GM12878 (cell line): ENCODE measurements around the gene ACTN3. TPM values are rescaled to one million over a fixed set of nuclear protein-coding genes. Genes with fewer than 3 reads are reported as not detected.

Experiments
- BCL11A ChIP-seq: IDR thresholded peaks from 2 replicates; pipeline ENCODE4 v1.6.1; 2011; ENCODE audit warnings: low read depth, low read length
- BHLHE40 ChIP-seq, 2 experiments: fragments of 450-650 bp in 1 of 2; IDR thresholded peaks; 2 replicates each; pipeline ENCODE4 v1.6.1; 2011 to 2017; ENCODE audit warnings: low read depth in 2 of 2, borderline replicate concordance in 1 of 2, improper control_type of control experiment in 1 of 2, low read length in 1 of 2, mild to moderate bottlenecking in 1 of 2
- CBX3 ChIP-seq: fragments of 200-600 bp; sonication (generic); IDR thresholded peaks from 2 replicates; pipeline ENCODE4 v1.6.1; 2016; ENCODE audit warnings: low read depth, borderline replicate concordance
- IKZF2 ChIP-seq, 2 experiments: fragments of 450-650 bp; IDR thresholded peaks; 2 replicates each; pipeline ENCODE4 v1.6.1; 2017; ENCODE audit warnings: mild to moderate bottlenecking in 2 of 2, moderate library complexity in 2 of 2
- JUND ChIP-seq: IDR thresholded peaks from 2 replicates; pipeline ENCODE4 v1.6.1; 2012; ENCODE audit warnings: low read depth, mild to moderate bottlenecking, low read length, improper control_type of control experiment, moderate library complexity
- NFXL1 ChIP-seq: fragments of 450-650 bp; IDR thresholded peaks from 2 replicates; pipeline ENCODE4 v1.6.1; 2017; ENCODE audit warnings: antibody characterized with exemption, mild to moderate bottlenecking, borderline replicate concordance
- NFYB ChIP-seq: IDR thresholded peaks from 2 replicates; pipeline ENCODE4 v1.6.1; 2011; ENCODE audit warnings: low read depth, mild to moderate bottlenecking, low read length, improper control_type of control experiment, moderate library complexity; ENCODE audit not compliant: insufficient read depth
- NR2C1 ChIP-seq: fragments of 450-650 bp; IDR thresholded peaks from 2 replicates; pipeline ENCODE4 v1.6.1; 2017; ENCODE audit warnings: antibody characterized with exemption, mild to moderate bottlenecking, moderate library complexity
- NRF1 ChIP-seq: conservative IDR thresholded peaks from 2 replicates; pipeline ENCODE4 v1.6.1; 2011; ENCODE audit warnings: mild to moderate bottlenecking, low read depth, low read length, improper control_type of control experiment
- PAX5 ChIP-seq: IDR thresholded peaks from 2 replicates; pipeline ENCODE4 v1.6.1; 2011; ENCODE audit warnings: low read depth, low read length, borderline replicate concordance
- RAD51 ChIP-seq: fragments of 450-650 bp; IDR thresholded peaks from 2 replicates; pipeline ENCODE4 v1.6.1; 2016; ENCODE audit warnings: moderate library complexity, mild to moderate bottlenecking, inconsistent platforms
- RBBP5 ChIP-seq: fragments of 200-600 bp; sonication (generic); conservative IDR thresholded peaks from 2 replicates; pipeline ENCODE4 v1.6.1; 2016
- SMAD5 ChIP-seq: IDR thresholded peaks from 2 replicates; pipeline ENCODE4 v1.6.1; 2016; ENCODE audit warnings: antibody characterized with exemption, low read depth
- TAF1 ChIP-seq: IDR thresholded peaks from 2 replicates; pipeline ENCODE4 v1.6.1; 2011; ENCODE audit warnings: mild to moderate bottlenecking, low read depth, low read length, borderline replicate concordance
- TCF7 ChIP-seq: IDR thresholded peaks from 2 replicates; pipeline ENCODE4 v1.6.1; 2014; ENCODE audit warnings: antibody characterized with exemption, borderline replicate concordance
- polyA plus RNA-seq, 11 experiments: library from polyadenylated mRNA; depleted of rRNA in 4 of 11; unstranded in 6 of 11; stranded (reverse) in 5 of 11; fragments of >200 nt; fragmentation: Nextera tagmentation in 4 of 11; fragmentation: Illumina TruSeq in 1 of 11; extraction: Ambion mirVana in 4 of 11; extraction: Trizol in 1 of 11; gene quantifications; 1 replicate in 1 of 11; 2 replicates in 10 of 11; pipeline versions ENCODE4 v1.2.1 to v1.2.3, GENCODE V29; 2011 to 2016; ENCODE audit warnings: inconsistent platforms in 2 of 11, missing spikeins in 2 of 11, low read depth in 1 of 11
- total RNA-seq, 4 experiments: library from RNA; depleted of rRNA in 3 of 4; stranded (reverse); fragments of >200 nt in 3 of 4; fragmentation: Illumina TruSeq in 1 of 4; extraction: Trizol in 1 of 4; gene quantifications; 2 replicates each; pipeline versions ENCODE4 v1.2.1 to v1.2.3, GENCODE V29; 2013 to 2021
- TF ChIP-seq, protein P1 (sequence below): fragments of 450-650 bp; formaldehyde crosslinking; IDR thresholded peaks from 2 replicates; pipeline ENCODE4 v1.5.0; 2022; ENCODE audit warnings: mild to moderate bottlenecking, missing genetic modification characterization
- TF ChIP-seq, protein P2 (sequence below): fragments of 450-650 bp; IDR thresholded peaks from 2 replicates; pipeline ENCODE4 v1.6.1; 2016; ENCODE audit warnings: mild to moderate bottlenecking
- TF ChIP-seq, protein P3 (sequence below): IDR thresholded peaks from 2 replicates; pipeline ENCODE4 v1.6.1; 2012; ENCODE audit warnings: low read depth, low read length, improper control_type of control experiment
- TF ChIP-seq, protein P4 (sequence below): IDR thresholded peaks from 2 replicates; pipeline ENCODE4 v1.6.1; 2012; ENCODE audit warnings: low read length, inconsistent platforms
- TF ChIP-seq, protein P5 (sequence below): fragments of 450-650 bp; IDR thresholded peaks from 2 replicates; pipeline ENCODE4 v1.6.1; 2017; ENCODE audit warnings: borderline replicate concordance
- TF ChIP-seq, protein P6 (sequence below): IDR thresholded peaks from 2 replicates; pipeline ENCODE4 v1.6.1; 2012; ENCODE audit warnings: low read depth, low read length, improper control_type of control experiment

Gene ACTN3
- total and polyA plus RNA-seq, 10 of the 15 experiments (the other 5 are each of a cell fraction or from before 2014, with no cell fraction given): 0.06 to 0.67 (median 0.17) TPM; not detected in 3

DNA sequence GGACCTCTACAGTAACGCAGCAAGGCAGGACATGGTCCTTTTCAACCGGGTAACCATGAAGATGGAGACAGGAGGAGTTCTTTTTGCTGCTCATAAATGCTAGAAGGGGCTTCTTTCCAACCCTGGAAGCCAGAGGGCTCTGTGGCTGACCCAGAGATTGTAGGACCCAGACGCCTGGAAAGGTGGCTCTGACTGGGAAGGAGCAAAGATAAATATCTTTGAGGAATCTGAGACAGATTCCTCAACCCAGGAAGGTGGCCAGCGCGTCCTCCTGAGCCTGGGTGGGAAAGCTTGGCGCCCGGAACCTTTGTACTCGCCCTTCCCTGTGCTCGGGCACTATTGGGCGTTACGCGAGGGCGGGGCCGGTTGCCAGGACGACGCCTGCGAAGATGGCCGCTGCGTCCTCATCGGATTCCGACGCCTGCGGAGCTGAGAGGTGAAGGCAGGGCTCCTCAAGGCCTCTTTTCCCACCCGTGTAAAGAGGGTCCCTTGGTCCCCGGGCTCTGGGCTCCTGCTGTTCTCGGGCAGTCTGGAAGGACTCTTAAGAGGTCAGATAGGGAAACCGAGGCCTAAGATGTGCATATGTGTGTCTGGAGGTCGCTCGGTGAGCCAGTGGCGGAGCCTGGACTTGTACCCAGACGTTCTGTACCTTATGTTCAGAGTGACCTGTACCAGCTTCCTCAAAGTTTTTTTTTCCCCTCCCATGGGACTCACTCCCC, 36.3 kb upstream of the ACTN3 start, which contains the start of gene BBS1 (continued):
- TF ChIP-seq NFXL1: no peak
- TF ChIP-seq, protein P1, sequence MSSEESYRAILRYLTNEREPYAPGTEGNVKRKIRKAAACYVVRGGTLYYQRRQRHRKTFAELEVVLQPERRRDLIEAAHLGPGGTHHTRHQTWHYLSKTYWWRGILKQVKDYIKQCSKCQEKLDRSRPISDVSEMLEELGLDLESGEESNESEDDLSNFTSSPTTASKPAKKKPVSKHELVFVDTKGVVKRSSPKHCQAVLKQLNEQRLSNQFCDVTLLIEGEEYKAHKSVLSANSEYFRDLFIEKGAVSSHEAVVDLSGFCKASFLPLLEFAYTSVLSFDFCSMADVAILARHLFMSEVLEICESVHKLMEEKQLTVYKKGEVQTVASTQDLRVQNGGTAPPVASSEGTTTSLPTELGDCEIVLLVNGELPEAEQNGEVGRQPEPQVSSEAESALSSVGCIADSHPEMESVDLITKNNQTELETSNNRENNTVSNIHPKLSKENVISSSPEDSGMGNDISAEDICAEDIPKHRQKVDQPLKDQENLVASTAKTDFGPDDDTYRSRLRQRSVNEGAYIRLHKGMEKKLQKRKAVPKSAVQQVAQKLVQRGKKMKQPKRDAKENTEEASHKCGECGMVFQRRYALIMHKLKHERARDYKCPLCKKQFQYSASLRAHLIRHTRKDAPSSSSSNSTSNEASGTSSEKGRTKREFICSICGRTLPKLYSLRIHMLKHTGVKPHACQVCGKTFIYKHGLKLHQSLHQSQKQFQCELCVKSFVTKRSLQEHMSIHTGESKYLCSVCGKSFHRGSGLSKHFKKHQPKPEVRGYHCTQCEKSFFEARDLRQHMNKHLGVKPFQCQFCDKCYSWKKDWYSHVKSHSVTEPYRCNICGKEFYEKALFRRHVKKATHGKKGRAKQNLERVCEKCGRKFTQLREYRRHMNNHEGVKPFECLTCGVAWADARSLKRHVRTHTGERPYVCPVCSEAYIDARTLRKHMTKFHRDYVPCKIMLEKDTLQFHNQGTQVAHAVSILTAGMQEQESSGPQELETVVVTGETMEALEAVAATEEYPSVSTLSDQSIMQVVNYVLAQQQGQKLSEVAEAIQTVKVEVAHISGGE: peak; percentile 95
- TF ChIP-seq TCF7: no peak
- TF ChIP-seq NR2C1: peak; percentile 41; the same call in 1 of the 2 replicates
- TF ChIP-seq, protein P2, sequence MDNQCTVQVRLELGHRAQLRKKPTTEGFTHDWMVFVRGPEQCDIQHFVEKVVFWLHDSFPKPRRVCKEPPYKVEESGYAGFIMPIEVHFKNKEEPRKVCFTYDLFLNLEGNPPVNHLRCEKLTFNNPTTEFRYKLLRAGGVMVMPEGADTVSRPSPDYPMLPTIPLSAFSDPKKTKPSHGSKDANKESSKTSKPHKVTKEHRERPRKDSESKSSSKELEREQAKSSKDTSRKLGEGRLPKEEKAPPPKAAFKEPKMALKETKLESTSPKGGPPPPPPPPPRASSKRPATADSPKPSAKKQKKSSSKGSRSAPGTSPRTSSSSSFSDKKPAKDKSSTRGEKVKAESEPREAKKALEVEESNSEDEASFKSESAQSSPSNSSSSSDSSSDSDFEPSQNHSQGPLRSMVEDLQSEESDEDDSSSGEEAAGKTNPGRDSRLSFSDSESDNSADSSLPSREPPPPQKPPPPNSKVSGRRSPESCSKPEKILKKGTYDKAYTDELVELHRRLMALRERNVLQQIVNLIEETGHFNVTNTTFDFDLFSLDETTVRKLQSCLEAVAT: no peak
- TF ChIP-seq SMAD5: no peak
- no peak for TF ChIP-seq RBBP5
- no peak for TF ChIP-seq CBX3
- TF ChIP-seq, protein P3, sequence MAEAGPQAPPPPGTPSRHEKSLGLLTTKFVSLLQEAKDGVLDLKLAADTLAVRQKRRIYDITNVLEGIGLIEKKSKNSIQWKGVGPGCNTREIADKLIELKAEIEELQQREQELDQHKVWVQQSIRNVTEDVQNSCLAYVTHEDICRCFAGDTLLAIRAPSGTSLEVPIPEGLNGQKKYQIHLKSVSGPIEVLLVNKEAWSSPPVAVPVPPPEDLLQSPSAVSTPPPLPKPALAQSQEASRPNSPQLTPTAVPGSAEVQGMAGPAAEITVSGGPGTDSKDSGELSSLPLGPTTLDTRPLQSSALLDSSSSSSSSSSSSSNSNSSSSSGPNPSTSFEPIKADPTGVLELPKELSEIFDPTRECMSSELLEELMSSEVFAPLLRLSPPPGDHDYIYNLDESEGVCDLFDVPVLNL: peak; percentile 42; the same call in 1 of the 2 replicates
- TF ChIP-seq, protein P4, sequence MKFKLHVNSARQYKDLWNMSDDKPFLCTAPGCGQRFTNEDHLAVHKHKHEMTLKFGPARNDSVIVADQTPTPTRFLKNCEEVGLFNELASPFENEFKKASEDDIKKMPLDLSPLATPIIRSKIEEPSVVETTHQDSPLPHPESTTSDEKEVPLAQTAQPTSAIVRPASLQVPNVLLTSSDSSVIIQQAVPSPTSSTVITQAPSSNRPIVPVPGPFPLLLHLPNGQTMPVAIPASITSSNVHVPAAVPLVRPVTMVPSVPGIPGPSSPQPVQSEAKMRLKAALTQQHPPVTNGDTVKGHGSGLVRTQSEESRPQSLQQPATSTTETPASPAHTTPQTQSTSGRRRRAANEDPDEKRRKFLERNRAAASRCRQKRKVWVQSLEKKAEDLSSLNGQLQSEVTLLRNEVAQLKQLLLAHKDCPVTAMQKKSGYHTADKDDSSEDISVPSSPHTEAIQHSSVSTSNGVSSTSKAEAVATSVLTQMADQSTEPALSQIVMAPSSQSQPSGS: no peak
- TF ChIP-seq, protein P5, sequence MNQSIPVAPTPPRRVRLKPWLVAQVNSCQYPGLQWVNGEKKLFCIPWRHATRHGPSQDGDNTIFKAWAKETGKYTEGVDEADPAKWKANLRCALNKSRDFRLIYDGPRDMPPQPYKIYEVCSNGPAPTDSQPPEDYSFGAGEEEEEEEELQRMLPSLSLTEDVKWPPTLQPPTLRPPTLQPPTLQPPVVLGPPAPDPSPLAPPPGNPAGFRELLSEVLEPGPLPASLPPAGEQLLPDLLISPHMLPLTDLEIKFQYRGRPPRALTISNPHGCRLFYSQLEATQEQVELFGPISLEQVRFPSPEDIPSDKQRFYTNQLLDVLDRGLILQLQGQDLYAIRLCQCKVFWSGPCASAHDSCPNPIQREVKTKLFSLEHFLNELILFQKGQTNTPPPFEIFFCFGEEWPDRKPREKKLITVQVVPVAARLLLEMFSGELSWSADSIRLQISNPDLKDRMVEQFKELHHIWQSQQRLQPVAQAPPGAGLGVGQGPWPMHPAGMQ: no peak
- TF ChIP-seq NFYB: no peak
- TF ChIP-seq RAD51: no peak
- TF ChIP-seq TAF1: peak; percentile 85; the same call in 1 of the 2 replicates
- no peak for TF ChIP-seq BCL11A
- TF ChIP-seq, protein P6, sequence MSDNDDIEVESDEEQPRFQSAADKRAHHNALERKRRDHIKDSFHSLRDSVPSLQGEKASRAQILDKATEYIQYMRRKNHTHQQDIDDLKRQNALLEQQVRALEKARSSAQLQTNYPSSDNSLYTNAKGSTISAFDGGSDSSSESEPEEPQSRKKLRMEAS: peak; percentile 55
- no peak for TF ChIP-seq NRF1
- TF ChIP-seq BHLHE40 (IDR thresholded peaks at IDR 0.05; ENCODE audit: borderline replicate concordance in 1 of 2, low read depth in 2 of 2, low read length in 1 of 2): peak in 1 of 2 experiments; percentile 33; a peak in 1 of 4 replicates
- no peak for TF ChIP-seq JUND
- no peak for TF ChIP-seq PAX5
- TF ChIP-seq IKZF2 (IDR thresholded peaks at IDR 0.05): 0 out of 4 replicates have a peak, but pooled peaks of 1 of the 2 experiments have one; percentile 34
